K562 (cell line): Measurements from ENCODE around the gene NECTIN2. TPM values are rescaled to one million over a fixed set of nuclear protein-coding genes. Genes with fewer than 3 reads are reported as not detected.

Experiments used
- ATAC-seq: fragments of 200-7000 bp; cut with Tn5 transposase; 3 replicates; pipeline ENCODE4 v1.9.1; 2020; ENCODE audit warnings: moderate library complexity
- BruUV-seq: library from RNA; stranded (reverse); fragments of 400-500 nt; replicated peaks from 2 replicates; lab custom pipeline; 2021; lab: Mats Ljungman, UMichigan
- CTCF ChIA-PET: fragments of 300-600 bp; formaldehyde crosslinking; extraction: SDS; loops from one replicate; lab custom pipeline; 2021; ENCODE audit warnings: low intra/inter-chr PET ratio; lab: Yijun Ruan, JAX
- POLR2A ChIA-PET: fragments of 300-600, 350-650 bp; sonication (Branson Sonifier 250); formaldehyde crosslinking; extraction: SDS; loops from one replicate; lab custom pipeline; 2021; ENCODE audit warnings: antibody characterized with exemption, inconsistent platforms; lab: Yijun Ruan, JAX
- DNase-seq, 4 experiments: peaks; one replicate each; pipeline versions ENCODE4 v3.0.0 to v3.0.0-alpha.2; 2011 to 2018; ENCODE audit warnings: low spot score in 3 of 4, mixed read lengths in 3 of 4; ENCODE audit errors: extremely low read depth in 1 of 4
- FAIRE-seq: peaks from 2 replicates; lab custom pipeline; 2011; peaks lifted over from hg19 to GRCh38; lab: Jason Lieb, UNC
- H2AFZ ChIP-seq: 2 replicates; pipeline ENCODE4 v1.6.0; 2011; ENCODE audit warnings: low read depth, low read length, control low read depth, inconsistent platforms
- H3K27ac ChIP-seq: fragments of 200-600 bp; 3 replicates; pipeline ENCODE4 v1.8.0; 2011; ENCODE audit warnings: low read depth, mild to moderate bottlenecking, control low read depth, inconsistent platforms, low read length, moderate library complexity, mixed read lengths; ENCODE audit errors: extremely low read depth
- H3K27me3 ChIP-seq, 2 experiments: fragments of 300-600 bp in 1 of 2; 2 replicates in 1 of 2; 3 replicates in 1 of 2; pipeline versions ENCODE4 v1.6.0 to v1.8.0; 2011; ENCODE audit warnings: inconsistent platforms in 2 of 2, low read length in 2 of 2, mild to moderate bottlenecking in 1 of 2, mixed read lengths in 1 of 2, moderate library complexity in 1 of 2; ENCODE audit not compliant: control insufficient read depth in 2 of 2, insufficient read depth in 2 of 2
- H3K36me3 ChIP-seq: fragments of 300-600 bp; 3 replicates; pipeline ENCODE4 v1.8.0; 2011; ENCODE audit warnings: mild to moderate bottlenecking, low read length, inconsistent platforms; ENCODE audit not compliant: control insufficient read depth, insufficient read depth
- H3K4me1 ChIP-seq, 2 experiments: fragments of 200-600 bp in 1 of 2; replicated peaks in 1 of 2; 2 replicates in 1 of 2; 3 replicates in 1 of 2; pipeline versions ENCODE4 v1.5.1 to v1.8.0; 2011; ENCODE audit warnings: inconsistent platforms in 2 of 2, low read length in 2 of 2, mild to moderate bottlenecking in 1 of 2, mixed read lengths in 1 of 2, moderate library complexity in 1 of 2; ENCODE audit not compliant: control insufficient read depth in 2 of 2, insufficient read depth in 2 of 2
- H3K4me2 ChIP-seq: 2 replicates; pipeline ENCODE4 v1.6.1; 2011; ENCODE audit warnings: low read length, control low read depth, inconsistent platforms, mixed read lengths; ENCODE audit not compliant: insufficient read depth
- H3K4me3 ChIP-seq: fragments of 200-600 bp; sonication (generic), shearing (Covaris generic); 2 replicates; pipeline ENCODE4 v1.5.1; 2016; ENCODE audit warnings: control low read depth, inconsistent platforms
- H3K79me2 ChIP-seq: fragments of 200-600 bp; 3 replicates; pipeline ENCODE4 v1.8.0; 2011; ENCODE audit warnings: low read length, inconsistent platforms; ENCODE audit not compliant: control insufficient read depth, insufficient read depth
- H3K9ac ChIP-seq, 2 experiments: 2 replicates each; pipeline versions ENCODE4 v1.6.0 to v1.6.1; 2011; ENCODE audit warnings: low read depth in 2 of 2, low read length in 2 of 2, control low read depth in 1 of 2, inconsistent platforms in 1 of 2, mild to moderate bottlenecking in 1 of 2, mixed read lengths in 1 of 2; ENCODE audit not compliant: insufficient read depth in 1 of 2
- H3K9me1 ChIP-seq: one replicate; pipeline ENCODE4 v1.6.0; 2011; ENCODE audit warnings: inconsistent platforms, mild to moderate bottlenecking, low read length, moderate library complexity; ENCODE audit not compliant: control insufficient read depth, insufficient read depth
- H3K9me3 ChIP-seq: replicated peaks from 2 replicates; pipeline ENCODE4 v1.5.1; 2011; ENCODE audit warnings: low read depth, low read length, inconsistent platforms; ENCODE audit not compliant: control insufficient read depth, insufficient read depth
- H4K20me1 ChIP-seq: replicated peaks from 2 replicates; pipeline ENCODE4 v1.6.1; 2011; ENCODE audit warnings: low read length, inconsistent platforms, mixed read lengths; ENCODE audit not compliant: control insufficient read depth, insufficient read depth
- PCBP2 ChIP-seq: fragments of 200-400 bp; formaldehyde crosslinking; IDR thresholded peaks from 2 replicates; pipeline ENCODE4 v1.6.1; 2018; ENCODE audit warnings: low read length, low read depth, mild to moderate bottlenecking, moderate library complexity; ENCODE audit not compliant: poor library complexity, severe bottlenecking
- WGBS: fragments of 100-300 bp; shearing (Covaris generic); methylation state at CpG from one replicate; pipeline ENCODE4 v1.1.6; 2016; ENCODE audit warnings: low coverage, mixed read lengths; ENCODE audit not compliant: insufficient coverage; ENCODE audit errors: missing lambda C conversion rate; 5-methylcytosine and 5-hydroxymethylcytosine counted together
- in situ Hi-C: fragments of 300-500 bp; cut with MboI; formaldehyde crosslinking; loops from 4 replicates; pipeline ENCODE4 v1.15.0; 2018; ENCODE audit warnings: inconsistent platforms, mixed read lengths
- intact Hi-C: fragments of 100-400 bp; cut with micrococcal nuclease; formaldehyde crosslinking; loops from 2 replicates; pipeline ENCODE4 v1.14.2; 2022
- polyA plus RNA-seq, 8 experiments: library from polyadenylated mRNA; depleted of rRNA in 4 of 8; stranded (reverse) in 5 of 8; unstranded in 3 of 8; fragments of >200 nt; fragmentation: Nextera tagmentation in 2 of 8; fragmentation: Illumina TruSeq in 1 of 8; extraction: Ambion mirVana in 2 of 8; extraction: Trizol in 1 of 8; gene quantifications; 2 replicates each; pipeline versions ENCODE4 v1.2.1 to v1.2.3, GENCODE V29; 2011 to 2014; ENCODE audit warnings: inconsistent platforms in 1 of 8, missing spikeins in 1 of 8
- total RNA-seq, 7 experiments: library from RNA; depleted of rRNA in 6 of 7; stranded (reverse); fragments of >200 nt in 6 of 7; fragmentation: Illumina TruSeq in 2 of 7; extraction: Trizol in 2 of 7; gene quantifications; 2 replicates each; pipeline versions ENCODE4 v1.2.1 to v1.2.3, GENCODE V29; 2011 to 2021; ENCODE audit warnings: low replicate concordance in 1 of 7
- TF ChIP-seq, protein P1 (sequence below): IDR thresholded peaks from 3 replicates; pipeline ENCODE4 v1.6.1; 2011; ENCODE audit warnings: borderline replicate concordance, mild to moderate bottlenecking, moderate library complexity; ENCODE audit not compliant: insufficient read length; ENCODE audit errors: extremely low read depth

NECTIN2 gene
- total and polyA plus RNA-seq, 9 of the 15 experiments (the other 6 are each of a cell fraction or from before 2014, with no cell fraction given) = 3.9 to 94.9 (median 34.9) TPM

DNA sequence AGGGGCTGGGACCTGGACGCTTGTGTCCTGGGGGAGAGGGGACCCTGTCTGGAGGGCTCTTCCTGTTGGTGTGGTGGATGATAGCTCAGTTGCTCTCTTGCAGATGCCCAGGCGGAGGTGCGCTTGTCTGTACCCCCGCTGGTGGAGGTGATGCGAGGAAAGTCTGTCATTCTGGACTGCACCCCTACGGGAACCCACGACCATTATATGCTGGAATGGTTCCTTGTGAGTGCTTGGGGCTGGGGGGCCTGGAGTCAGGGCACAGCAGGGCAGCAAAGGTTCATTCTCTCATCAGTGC lies 35.0 kb upstream of the NECTIN2 start:
- H3K27me3 ChIP-seq = peaks cover 0 to 15% of the 10 kb centered on the region in 2 experiments; a peak in 2 of 5 replicates
- no peaks in the 10 kb centered on the region for H4K20me1 ChIP-seq
- 82% methylated on average over 6 of the region's 7 CpGs for WGBS
- H3K36me3 ChIP-seq = no peaks in the 10 kb centered on the region
- BruUV-seq = no TSS peak
- no peak overlapping the region for H3K27ac ChIP-seq
- H3K79me2 ChIP-seq = no peaks in the 10 kb centered on the region
- no peaks in the 10 kb centered on the region for H3K9me1 ChIP-seq
- H3K4me3 ChIP-seq = no peak overlapping the region
- ChIA-PET CTCF (no interaction called here), POLR2A (no interaction called here)
- no peak overlapping the region for H3K4me2 ChIP-seq
- H3K4me1 ChIP-seq = peaks cover 10 to 36% of the 10 kb centered on the region in 2 experiments; a peak in 4 of 5 replicates
- no peak for TF ChIP-seq PCBP2
- TF ChIP-seq, protein P1, sequence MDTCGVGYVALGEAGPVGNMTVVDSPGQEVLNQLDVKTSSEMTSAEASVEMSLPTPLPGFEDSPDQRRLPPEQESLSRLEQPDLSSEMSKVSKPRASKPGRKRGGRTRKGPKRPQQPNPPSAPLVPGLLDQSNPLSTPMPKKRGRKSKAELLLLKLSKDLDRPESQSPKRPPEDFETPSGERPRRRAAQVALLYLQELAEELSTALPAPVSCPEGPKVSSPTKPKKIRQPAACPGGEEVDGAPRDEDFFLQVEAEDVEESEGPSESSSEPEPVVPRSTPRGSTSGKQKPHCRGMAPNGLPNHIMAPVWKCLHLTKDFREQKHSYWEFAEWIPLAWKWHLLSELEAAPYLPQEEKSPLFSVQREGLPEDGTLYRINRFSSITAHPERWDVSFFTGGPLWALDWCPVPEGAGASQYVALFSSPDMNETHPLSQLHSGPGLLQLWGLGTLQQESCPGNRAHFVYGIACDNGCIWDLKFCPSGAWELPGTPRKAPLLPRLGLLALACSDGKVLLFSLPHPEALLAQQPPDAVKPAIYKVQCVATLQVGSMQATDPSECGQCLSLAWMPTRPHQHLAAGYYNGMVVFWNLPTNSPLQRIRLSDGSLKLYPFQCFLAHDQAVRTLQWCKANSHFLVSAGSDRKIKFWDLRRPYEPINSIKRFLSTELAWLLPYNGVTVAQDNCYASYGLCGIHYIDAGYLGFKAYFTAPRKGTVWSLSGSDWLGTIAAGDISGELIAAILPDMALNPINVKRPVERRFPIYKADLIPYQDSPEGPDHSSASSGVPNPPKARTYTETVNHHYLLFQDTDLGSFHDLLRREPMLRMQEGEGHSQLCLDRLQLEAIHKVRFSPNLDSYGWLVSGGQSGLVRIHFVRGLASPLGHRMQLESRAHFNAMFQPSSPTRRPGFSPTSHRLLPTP = no peak
- intact Hi-C loops = no loop called here
- no peak overlapping the region for H3K9ac ChIP-seq
- in situ Hi-C loops = no loop called here
- ATAC-seq (no peak), DNase-seq (peak in 1 of 4 experiments; percentile 3), FAIRE-seq (no peak)
- no peak overlapping the region for H2AFZ ChIP-seq
- H3K9me3 ChIP-seq = no peaks in the 10 kb centered on the region
